ENCODE data around the gene C1QL1.
A peak's percentile ranks its signal among the peaks of the same experiment; 100 is the strongest.

The C1QL1 gene

GRCh38 chr17:44911133-44912001, 56.7 kb downstream of the C1QL1 start:
- Histone ChIP-seq H3K4me3 (ENCODE audit: low read length) (no peak overlapping the region), H3K79me2 (ENCODE audit: low read length) (no peaks in the 10 kb centered on the region), H4K20me1 (ENCODE audit: insufficient read depth, low read length) (no peaks in the 10 kb centered on the region), H3K36me3 (replicated peaks; ENCODE audit: low read depth, low read length) (no peaks in the 10 kb centered on the region), H3K4me2 (ENCODE audit: low read length) (no peak overlapping the region), H3K9ac (ENCODE audit: low read length) (no peak overlapping the region), H3K4me1 (ENCODE audit: low read length) (peaks cover 12% of the 10 kb centered on the region; the same call in 1 of the 2 replicates), H2AFZ (ENCODE audit: low read depth, low read length) (no peak overlapping the region), H3K27ac (ENCODE audit: low read length) (no peak overlapping the region), H3K27me3 (ENCODE audit: low read depth, low read length) (peaks cover 8% of the 10 kb centered on the region), H3K9me3 (ENCODE audit: insufficient read depth, low read length) (no peaks in the 10 kb centered on the region)
- TF ChIP-seq EZH2phosphoT487 (IDR thresholded peaks at IDR 0.05; ENCODE audit: low read depth) (no peak), CTCF (IDR thresholded peaks at IDR 0.05; ENCODE audit: low read depth, low read length) (peak; percentile 36)

- Histone ChIP-seq H3K27ac (ENCODE audit: low read length) (no peak overlapping the region), H3K9ac (ENCODE audit: low read length) (no peak overlapping the region), H3K9me3 (ENCODE audit: insufficient read depth, low read length) (no peaks in the 10 kb centered on the region), H3K36me3 (replicated peaks; ENCODE audit: low read depth, low read length) (no peaks in the 10 kb centered on the region), H4K20me1 (ENCODE audit: insufficient read depth, low read length) (no peaks in the 10 kb centered on the region), H3K4me3 (ENCODE audit: low read length) (no peak overlapping the region), H3K79me2 (ENCODE audit: low read length) (no peaks in the 10 kb centered on the region), H3K4me1 (ENCODE audit: low read length) (peaks cover 12% of the 10 kb centered on the region; the same call in 1 of the 2 replicates), H2AFZ (ENCODE audit: low read depth, low read length) (no peak overlapping the region), H3K27me3 (ENCODE audit: low read depth, low read length) (peaks cover 8% of the 10 kb centered on the region), H3K4me2 (ENCODE audit: low read length) (no peak overlapping the region)
- TF ChIP-seq CTCF (IDR thresholded peaks at IDR 0.05; ENCODE audit: low read depth, low read length), result no peak
- TF ChIP-seq EZH2phosphoT487 (IDR thresholded peaks at IDR 0.05; ENCODE audit: low read depth), result no peak
Observed at GRCh38 chr17:44910231-44911106, 57.6 kb downstream of the C1QL1 start.
